ENCODE measurements around the gene ERGIC3. TPM values are rescaled to one million over a fixed set of nuclear protein-coding genes. Genes with fewer than 3 reads are reported as not detected.
A peak's percentile ranks its signal among the peaks of the same experiment; 100 is the strongest.
"Not testable (repeated sequence)": the region's sequence is repeated elsewhere in the genome, so short reads cannot be mapped to it uniquely, and the experiment has no call there.

ERGIC3 gene
- total and polyA plus RNA-seq, 11 donors, result 69.8 to 152 (median 101) TPM

- Histone ChIP-seq H3K4me3 (no peak overlapping the region), H3K4me1 (peaks cover 0 to 16% (median 10%) of the 10 kb centered on the region in 12 donors), H3K36me3 (peaks cover 0 to 81% (median 53%) of the 10 kb centered on the region in 9 donors), H3K9me3 (no peaks in the 10 kb centered on the region), H3K27ac (no peak overlapping the region), H3K27me3 (no peaks in the 10 kb centered on the region)
- intact Hi-C loops (cut with DNase I), result loop anchor here in 1 of 10 donors (10.0 kb wide), 1 partner anchor 119 kb away; the partner anchor contains the start of genes CPNE1 and RBM12
- DNase-seq (no peak), ATAC-seq (no peak)
- no peak for TF ChIP-seq POLR2A (IDR thresholded peaks at IDR 0.05)
- TF ChIP-seq, protein P1, sequence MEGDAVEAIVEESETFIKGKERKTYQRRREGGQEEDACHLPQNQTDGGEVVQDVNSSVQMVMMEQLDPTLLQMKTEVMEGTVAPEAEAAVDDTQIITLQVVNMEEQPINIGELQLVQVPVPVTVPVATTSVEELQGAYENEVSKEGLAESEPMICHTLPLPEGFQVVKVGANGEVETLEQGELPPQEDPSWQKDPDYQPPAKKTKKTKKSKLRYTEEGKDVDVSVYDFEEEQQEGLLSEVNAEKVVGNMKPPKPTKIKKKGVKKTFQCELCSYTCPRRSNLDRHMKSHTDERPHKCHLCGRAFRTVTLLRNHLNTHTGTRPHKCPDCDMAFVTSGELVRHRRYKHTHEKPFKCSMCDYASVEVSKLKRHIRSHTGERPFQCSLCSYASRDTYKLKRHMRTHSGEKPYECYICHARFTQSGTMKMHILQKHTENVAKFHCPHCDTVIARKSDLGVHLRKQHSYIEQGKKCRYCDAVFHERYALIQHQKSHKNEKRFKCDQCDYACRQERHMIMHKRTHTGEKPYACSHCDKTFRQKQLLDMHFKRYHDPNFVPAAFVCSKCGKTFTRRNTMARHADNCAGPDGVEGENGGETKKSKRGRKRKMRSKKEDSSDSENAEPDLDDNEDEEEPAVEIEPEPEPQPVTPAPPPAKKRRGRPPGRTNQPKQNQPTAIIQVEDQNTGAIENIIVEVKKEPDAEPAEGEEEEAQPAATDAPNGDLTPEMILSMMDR (IDR thresholded peaks at IDR 0.05), result no peak
- WGBS, 4 donors, result 85 to 90% (median 87%) methylated on average over 1 of the region's 1 CpG
Observed at GRCh38 chr20:35546127-35546526, 4.2 kb downstream of the ERGIC3 start.

DNA sequence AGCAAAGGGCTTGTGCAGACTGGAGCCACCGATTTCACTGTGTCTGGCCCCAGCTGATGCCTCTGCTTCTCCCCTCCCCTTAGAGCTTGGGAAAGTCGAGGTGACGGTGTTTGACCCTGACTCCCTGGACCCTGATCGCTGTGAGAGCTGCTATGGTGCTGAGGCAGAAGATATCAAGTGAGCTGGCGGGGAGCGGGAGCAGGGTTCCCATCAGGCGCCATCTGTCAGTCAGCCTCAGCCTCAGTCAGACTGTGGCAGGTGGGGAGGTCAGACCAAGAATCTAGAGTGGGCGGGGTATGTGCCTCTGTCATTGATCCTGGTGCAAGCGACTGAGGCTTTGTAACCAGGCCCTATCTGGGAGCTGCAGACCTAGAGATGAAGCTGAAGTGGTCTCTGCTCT is 5.5 kb downstream of the ERGIC3 start:
- TF ChIP-seq, protein P1 (IDR thresholded peaks at IDR 0.05), result no peak
- TF ChIP-seq POLR2A (IDR thresholded peaks at IDR 0.05), result no peak
- Histone ChIP-seq H3K9me3 (no peaks in the 10 kb centered on the region), H3K4me1 (peaks cover 0 to 10% (median 5%) of the 10 kb centered on the region in 12 donors), H3K36me3 (peaks cover 0 to 93% (median 65%) of the 10 kb centered on the region in 9 donors), H3K27ac (no peak overlapping the region), H3K27me3 (no peaks in the 10 kb centered on the region), H3K4me3 (no peak overlapping the region)
- no peak for DNase-seq
- intact Hi-C loops (cut with DNase I), result loop anchor here in 1 of 10 donors (10.0 kb wide), 1 partner anchor 117 kb away; the partner anchor contains the start of genes CPNE1 and RBM12
- 81 to 92% (median 84%) methylated on average over 8 to 9 of the region's 9 CpGs for WGBS, 4 donors
- ATAC-seq, result no peak

- Histone ChIP-seq H3K27me3 (no peaks in the 10 kb centered on the region), H3K36me3 (peaks cover 3 to 99% (median 87%) of the 10 kb centered on the region in 9 donors), H3K4me3 (no peak overlapping the region), H3K27ac (no peak overlapping the region), H3K9me3 (no peaks in the 10 kb centered on the region), H3K4me1 (no peaks in the 10 kb centered on the region)
- TF ChIP-seq POLR2A (IDR thresholded peaks at IDR 0.05), result no peak
- TF ChIP-seq, protein P1 (IDR thresholded peaks at IDR 0.05), result no peak
- ATAC-seq (no peak), DNase-seq (no peak)
- intact Hi-C loops (cut with DNase I), result no loop called here
- 52 to 61% (median 59%) methylated on average over 4 of the region's 4 CpGs for WGBS, 4 donors
Observed at GRCh38 chr20:35551503-35551902, 9.6 kb downstream of the ERGIC3 start.

DNA sequence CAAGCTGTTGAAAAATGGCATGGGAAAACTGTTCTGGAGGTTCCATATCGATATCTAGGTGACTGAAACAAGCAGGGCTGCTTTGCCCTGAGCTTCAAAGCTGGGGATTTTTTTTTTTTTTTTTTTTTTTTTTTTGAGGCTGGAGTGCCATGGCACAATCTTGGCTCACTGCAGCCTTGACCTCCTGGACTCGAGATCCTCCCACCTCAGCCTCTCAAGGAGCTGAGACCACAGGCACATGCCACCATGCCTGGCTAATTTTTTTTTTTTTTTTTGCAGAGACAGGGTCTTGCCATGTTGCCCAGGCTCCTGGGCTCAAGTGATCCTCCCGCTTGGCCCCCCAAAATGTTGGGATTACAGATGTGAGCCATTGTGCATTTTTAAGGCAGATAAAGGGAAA is 11.0 kb downstream of the ERGIC3 start:
- intact Hi-C loops (cut with DNase I), result no loop called here
- ATAC-seq, result no peak
- Histone ChIP-seq H3K36me3 (peaks cover 3 to 99% (median 81%) of the 10 kb centered on the region in 9 donors), H3K4me3 (no peak overlapping the region), H3K9me3 (no peaks in the 10 kb centered on the region), H3K4me1 (no peaks in the 10 kb centered on the region), H3K27ac (no peak overlapping the region), H3K27me3 (no peaks in the 10 kb centered on the region)
- WGBS, 4 donors, result 94 to 97% (median 96%) methylated on average over 3 of the region's 3 CpGs
- no peak for DNase-seq
- no peak for TF ChIP-seq POLR2A (IDR thresholded peaks at IDR 0.05)
- TF ChIP-seq, protein P1 (IDR thresholded peaks at IDR 0.05), result no peak

GRCh38 chr20:35555461-35555860 is 13.6 kb downstream of the ERGIC3 start:
- H3K9me3 ChIP-seq; H3K27me3 ChIP-seq; H3K4me3 ChIP-seq; H3K27ac ChIP-seq; intact Hi-C loops (cut with DNase I); H3K4me1 ChIP-seq: not testable (repeated sequence)
- peak in 1 of 5 donors; percentile 35 for DNase-seq
- peaks cover 3 to 76% (median 56%) of the 10 kb centered on the region in 9 donors for H3K36me3 ChIP-seq
- 68 to 78% (median 73%) methylated on average over 4 of the region's 4 CpGs for WGBS, 4 donors
- peak in 1 of 4 donors; percentile 48 for ATAC-seq

Measured in heart left ventricle (tissue), 16 donors.